Esophagus muscularis mucosa (tissue), 4 donors: ENCODE data around the gene PRKAA2. TPM values are rescaled to one million over a fixed set of nuclear protein-coding genes. Genes with fewer than 3 reads are reported as not detected.

ENCODE experiments used
- DNase-seq: peaks from one replicate; pipeline ENCODE4 v3.0.0-alpha.2; 2017; ENCODE audit errors: extremely low spot score
- H3K27ac ChIP-seq, 4 donors: fragments of 200-600 bp; sonication (generic); replicated peaks in 1 of 4; 1 replicate in 3 of 4; 2 replicates in 1 of 4; pipeline ENCODE4 v1.5.1; 2016 to 2019; ENCODE audit warnings: mild to moderate bottlenecking in 1 of 4
- H3K27me3 ChIP-seq, 4 donors: fragments of 200-600 bp; sonication (generic); one replicate each; pipeline versions ENCODE4 v1.5.1 to v1.6.0; 2016 to 2019
- H3K36me3 ChIP-seq, 4 donors: fragments of 200-600 bp; sonication (generic); one replicate each; pipeline ENCODE4 v1.5.1; 2016 to 2019
- H3K4me1 ChIP-seq, 4 donors: fragments of 200-600 bp; sonication (generic); one replicate each; pipeline ENCODE4 v1.5.1; 2016 to 2019
- H3K4me3 ChIP-seq, 4 donors: fragments of 200-600 bp; sonication (generic); 1 replicate in 2 of 4; 2 replicates in 2 of 4; pipeline ENCODE4 v1.5.1; 2016 to 2019; ENCODE audit warnings: mild to moderate bottlenecking in 4 of 4, moderate library complexity in 1 of 4
- H3K9me3 ChIP-seq, 4 donors: fragments of 200-600 bp; sonication (generic); 1 replicate in 3 of 4; 2 replicates in 1 of 4; pipeline ENCODE4 v1.5.1; 2016 to 2019
- CTCF ChIP-seq, 3 experiments: fragments of 200-600 bp in 2 of 3; fragments of 450-650 bp in 1 of 3; sonication (generic) in 2 of 3; IDR thresholded peaks; one replicate each; pipeline ENCODE4 v1.5.1; 2017 to 2019; ENCODE audit warnings: antibody characterized with exemption in 3 of 3, mild to moderate bottlenecking in 2 of 3, moderate library complexity in 1 of 3
- EP300 ChIP-seq: sonication (generic); formaldehyde crosslinking; IDR thresholded peaks from one replicate; pipeline ENCODE4 v1.6.1; 2017; ENCODE audit warnings: antibody characterized with exemption
- POLR2A ChIP-seq: fragments of 450-650 bp; IDR thresholded peaks from one replicate; pipeline ENCODE4 v1.6.1; 2017; ENCODE audit warnings: antibody characterized with exemption, moderate library complexity, mild to moderate bottlenecking, low read depth
- POLR2AphosphoS5 ChIP-seq, 2 donors: sonication (generic); formaldehyde crosslinking; IDR thresholded peaks; one replicate each; pipeline ENCODE4 v1.6.1; 2017; ENCODE audit warnings: antibody characterized with exemption in 2 of 2
- WGBS: methylation state at CpG from one replicate; pipeline ENCODE4 v1.1.5; 2018; 5-methylcytosine and 5-hydroxymethylcytosine counted together
- intact Hi-C: fragments of 100-400 bp; cut with DNase I; formaldehyde crosslinking; loops from one replicate; pipeline ENCODE4 v1.15.1; 2023
- total RNA-seq, 4 donors: library from RNA; depleted of rRNA; stranded (reverse); fragments of >200 nt; gene quantifications; one replicate each; pipeline versions ENCODE4 v1.1.0 to v1.2.1, GENCODE V29; 2016

Gene PRKAA2
- total RNA-seq, 4 donors from 2014 or later: 32.6 to 70.8 (median 39.2) TPM

DNA sequence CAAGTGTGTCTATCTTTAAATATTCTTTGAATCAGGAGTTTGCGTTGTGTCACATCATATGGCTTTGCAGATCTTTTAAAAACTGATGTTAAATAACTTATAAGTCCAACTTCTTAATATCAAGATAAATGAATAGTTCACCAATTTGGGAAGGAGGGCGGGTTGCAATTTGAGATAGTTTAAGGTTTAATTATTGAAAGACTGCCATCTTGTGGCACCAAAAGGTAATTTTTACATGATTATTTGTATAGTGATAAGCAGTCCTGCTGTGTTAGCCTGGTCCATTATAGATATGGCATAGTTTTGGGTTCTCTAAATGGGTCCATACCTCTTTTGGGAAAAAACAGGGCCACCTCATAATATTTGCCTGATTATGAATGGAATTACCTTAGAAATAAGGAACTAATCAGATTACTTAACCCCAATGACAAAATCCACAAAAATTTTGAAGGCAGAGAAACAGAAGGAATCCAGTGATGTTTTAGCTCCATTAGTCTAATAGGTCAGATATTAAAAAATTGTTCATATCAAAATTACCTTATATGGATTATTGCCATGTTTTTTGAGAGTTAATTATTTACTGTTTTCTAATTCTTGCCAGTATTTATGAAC is 64.3 kb downstream of the PRKAA2 start:
- DNase-seq: no peak
- WGBS: 11% methylated on average over 2 of the region's 2 CpGs

DNA sequence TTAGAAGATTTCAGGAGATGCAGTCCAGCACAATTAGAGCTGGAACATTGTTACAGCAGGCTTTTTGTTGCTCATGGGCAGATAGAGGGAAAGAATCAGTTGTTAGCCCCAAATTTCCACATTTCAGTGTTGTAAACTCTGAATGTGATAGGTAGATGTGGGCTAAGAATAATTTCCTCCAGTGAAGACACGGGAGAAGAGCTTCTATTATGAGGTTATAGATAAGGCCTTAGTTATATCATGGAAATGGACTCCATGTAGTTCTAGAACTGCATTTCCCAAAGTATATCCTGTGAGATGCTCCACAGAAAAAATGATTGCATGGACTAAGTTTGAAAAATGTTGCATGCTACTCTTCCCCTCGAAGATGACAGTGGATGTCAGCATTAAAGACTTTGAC is 64.9 kb downstream of the PRKAA2 start:
- H3K9me3 ChIP-seq: no peaks in the 10 kb centered on the region
- WGBS: 58% methylated on average over 2 of the region's 2 CpGs
- no peak overlapping the region for H3K4me3 ChIP-seq
- peaks cover 0 to 22% (median 9%) of the 10 kb centered on the region in 4 donors for H3K36me3 ChIP-seq
- intact Hi-C loops: loop anchor here (2.0 kb wide), 1 partner anchor 1425 kb away; no protein-coding TSS in a partner anchor
- no peaks in the 10 kb centered on the region for H3K27me3 ChIP-seq
- peaks cover 0 to 32% (median 18%) of the 10 kb centered on the region in 4 donors for H3K4me1 ChIP-seq
- DNase-seq: no peak
- no peak for TF ChIP-seq POLR2AphosphoS5 (IDR thresholded peaks at IDR 0.05)
- no peak for TF ChIP-seq CTCF (IDR thresholded peaks at IDR 0.05)
- TF ChIP-seq EP300: no peak
- TF ChIP-seq POLR2A: no peak
- no peak overlapping the region for H3K27ac ChIP-seq

More for the DNA sequence above, 64.3 kb downstream of the PRKAA2 start:
- TF ChIP-seq POLR2A: no peak
- peak; percentile 56 to 67 (median 62) for TF ChIP-seq CTCF (IDR thresholded peaks at IDR 0.05)
- intact Hi-C loops: loop anchor here (2.0 kb wide), 1 partner anchor 1425 kb away; no protein-coding TSS in a partner anchor
- Histone ChIP-seq H3K4me1 (peaks cover 0 to 32% (median 18%) of the 10 kb centered on the region in 4 donors), H3K27ac (no peak overlapping the region), H3K9me3 (peaks cover 0 to under 1% (median 0%) of the 10 kb centered on the region in 4 donors), H3K36me3 (peaks cover 0 to 27% (median 10%) of the 10 kb centered on the region in 4 donors), H3K27me3 (no peaks in the 10 kb centered on the region), H3K4me3 (no peak overlapping the region)

DNA sequence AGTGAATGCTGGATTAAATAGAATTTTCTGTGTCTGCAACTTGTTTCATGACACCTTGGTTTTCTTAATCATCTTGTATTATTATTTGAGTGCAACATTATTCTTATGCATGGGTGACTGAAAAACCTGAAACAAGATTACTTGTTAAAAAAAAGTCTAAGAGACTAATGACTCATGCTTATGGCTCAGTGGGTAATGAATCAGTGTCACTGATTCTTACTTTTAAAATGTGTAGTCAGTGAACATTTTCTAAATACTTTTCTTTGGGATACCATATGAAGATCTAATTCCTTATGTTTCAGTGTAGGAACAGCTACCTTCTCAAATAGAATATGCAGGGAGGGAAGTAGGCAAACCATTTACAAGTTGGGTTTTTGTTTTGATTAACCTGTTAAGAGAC is 65.5 kb downstream of the PRKAA2 start:
- TF ChIP-seq POLR2AphosphoS5 (IDR thresholded peaks at IDR 0.05) (no peak), POLR2A (no peak), EP300 (no peak), CTCF (IDR thresholded peaks at IDR 0.05) (no peak)
- Histone ChIP-seq H3K4me3 (no peak overlapping the region), H3K27me3 (no peaks in the 10 kb centered on the region), H3K4me1 (peaks cover 0 to 32% (median 18%) of the 10 kb centered on the region in 4 donors), H3K9me3 (no peaks in the 10 kb centered on the region), H3K27ac (peak overlapping the region in 1 of 4 donors; percentile 2), H3K36me3 (peaks cover 0 to 18% (median 7%) of the 10 kb centered on the region in 4 donors)
- no peak for DNase-seq
- intact Hi-C loops: no loop called here

- no peak for TF ChIP-seq CTCF (IDR thresholded peaks at IDR 0.05)
- no peak for TF ChIP-seq POLR2A
- no peak for TF ChIP-seq EP300
- TF ChIP-seq POLR2AphosphoS5 (IDR thresholded peaks at IDR 0.05): no peak
- Histone ChIP-seq H3K27ac (no peak overlapping the region), H3K36me3 (peaks cover 0 to 6% (median 2%) of the 10 kb centered on the region in 4 donors), H3K9me3 (no peaks in the 10 kb centered on the region), H3K4me1 (peaks cover 0 to 32% (median 18%) of the 10 kb centered on the region in 4 donors), H3K27me3 (no peaks in the 10 kb centered on the region), H3K4me3 (no peak overlapping the region)
- WGBS: 63% methylated on average over 1 of the region's 1 CpG
- intact Hi-C loops: no loop called here
- DNase-seq: no peak
Observed at GRCh38 chr1:56712150-56712549, 67.0 kb downstream of the PRKAA2 start.

GRCh38 chr1:56713112-56713511 is 68.0 kb downstream of the PRKAA2 start:
- Histone ChIP-seq H3K4me1 (peaks cover 0 to 32% (median 18%) of the 10 kb centered on the region in 4 donors), H3K36me3 (no peaks in the 10 kb centered on the region), H3K9me3 (no peaks in the 10 kb centered on the region), H3K27ac (no peak overlapping the region), H3K4me3 (no peak overlapping the region), H3K27me3 (no peaks in the 10 kb centered on the region)
- 48% methylated on average over 1 of the region's 1 CpG for WGBS
- TF ChIP-seq POLR2AphosphoS5 (IDR thresholded peaks at IDR 0.05) (no peak), CTCF (IDR thresholded peaks at IDR 0.05) (no peak), POLR2A (no peak), EP300 (no peak)
- intact Hi-C loops: no loop called here
- DNase-seq: no peak
